Stimulated activated CD8-positive, alpha-beta memory T cell treated with anti-CD3 and anti-CD28 coated beads, Interleukin-2, amount 100 ng/mL, for 1 hour (primary cell): ENCODE results near the gene ARMC9.
"Not testable (repeated sequence)": the region's sequence is repeated elsewhere in the genome, so short reads cannot be mapped to it uniquely, and the experiment has no call there.

Experiments used
- DNase-seq, 2 donors: peaks; one replicate each; pipeline ENCODE4 v3.0.0-alpha.2; 2020; ENCODE audit warnings: low read depth in 2 of 2

ARMC9 gene

GRCh38 chr2:231198291-231199173, at the start of gene ARMC9:
Gene ARMC9, plus strand, starts transcription at chr2:231198631. Its CDS starts 7,608 bp downstream, at chr2:231206239.
- DNase-seq: peak; percentile 48 to 50

GRCh38 chr2:231152800-231153557, 45.5 kb upstream of the ARMC9 start:
- DNase-seq: no peak

- DNase-seq: no peak
Measured at GRCh38 chr2:231159306-231159705, 39.1 kb upstream of the ARMC9 start.

- DNase-seq: no peak
Measured at GRCh38 chr2:231160701-231161100, 37.7 kb upstream of the ARMC9 start.

- DNase-seq: no peak
Measured at GRCh38 chr2:231161252-231161839, 37.1 kb upstream of the ARMC9 start.

- DNase-seq: no peak
Measured at GRCh38 chr2:231161877-231162329, 36.5 kb upstream of the ARMC9 start.

GRCh38 chr2:231163011-231163410, 35.4 kb upstream of the ARMC9 start:
- DNase-seq: no peak

GRCh38 chr2:231163414-231164095, 34.9 kb upstream of the ARMC9 start:
- DNase-seq: no peak

GRCh38 chr2:231167745-231168459, 30.5 kb upstream of the ARMC9 start:
- DNase-seq: no peak

GRCh38 chr2:231168460-231169139, 29.8 kb upstream of the ARMC9 start:
- no peak for DNase-seq

- no peak for DNase-seq
Measured at GRCh38 chr2:231169488-231169887, 28.9 kb upstream of the ARMC9 start.

GRCh38 chr2:231170055-231170454, 28.4 kb upstream of the ARMC9 start:
- DNase-seq: no peak

- DNase-seq: no peak
Measured at GRCh38 chr2:231172025-231172424, 26.4 kb upstream of the ARMC9 start.

- DNase-seq: no peak
Measured at GRCh38 chr2:231174211-231174651, 24.2 kb upstream of the ARMC9 start.

- no peak for DNase-seq
Measured at GRCh38 chr2:231176066-231176465, 22.4 kb upstream of the ARMC9 start.

GRCh38 chr2:231177156-231178025, 21.0 kb upstream of the ARMC9 start:
- DNase-seq: no peak

- not testable (repeated sequence) for DNase-seq
Measured at GRCh38 chr2:231178805-231179204, 19.6 kb upstream of the ARMC9 start.

GRCh38 chr2:231181860-231182512, 16.4 kb upstream of the ARMC9 start:
- DNase-seq: no peak

- DNase-seq: no peak
Measured at GRCh38 chr2:231182513-231182899, 15.9 kb upstream of the ARMC9 start.
